HPDE6-E6E7 (cell line): ENCODE results near the gene PGGHG.
"Not testable (repeated sequence)": the region's sequence is repeated elsewhere in the genome, so short reads cannot be mapped to it uniquely, and the experiment has no call there.

Source experiments
- DNase-seq: peaks from one replicate; pipeline ENCODE4 v3.0.0; 2011; ENCODE audit warnings: missing footprints; ENCODE audit errors: extremely low spot score

PGGHG gene

DNA sequence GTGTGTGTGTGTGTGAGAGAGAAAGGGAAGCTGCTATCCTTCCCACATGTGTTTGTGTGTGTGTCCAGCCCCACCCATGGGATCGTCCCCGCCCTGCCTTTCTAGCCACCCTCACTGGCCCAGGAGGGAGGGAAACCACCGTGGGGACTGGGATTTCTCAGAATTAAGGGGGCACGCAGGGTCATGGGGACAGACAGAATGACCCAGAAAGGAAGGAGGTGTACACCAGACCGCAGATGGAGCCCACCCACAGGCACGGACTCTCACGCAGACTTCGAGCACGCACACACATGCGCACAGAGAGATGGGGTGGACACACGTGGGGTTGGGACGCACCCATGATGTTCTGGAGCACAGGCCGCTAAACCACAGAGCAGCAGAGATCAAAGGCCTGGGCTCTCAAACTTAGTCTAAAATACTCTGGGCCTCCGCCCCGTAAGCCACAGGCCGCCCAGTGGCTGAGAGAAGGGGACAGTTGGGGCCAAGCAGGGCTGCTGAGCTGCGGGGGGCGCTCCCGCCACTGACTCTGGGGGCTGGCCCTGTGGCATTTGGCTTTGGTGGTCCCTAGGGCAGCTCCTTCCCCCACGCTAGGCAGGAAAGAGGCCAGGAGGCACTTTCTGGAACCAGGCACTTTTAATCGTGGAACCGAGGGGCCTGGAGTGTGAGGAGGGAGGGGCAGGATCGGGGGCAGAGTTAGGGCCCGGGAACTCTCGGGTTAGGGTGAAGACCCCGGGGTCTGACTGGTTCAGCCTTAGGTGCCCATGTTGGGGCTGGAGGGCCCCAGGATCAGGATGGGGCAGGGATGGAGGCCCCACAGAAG is 8.9 kb downstream of the PGGHG start:
- DNase-seq = no peak

DNA sequence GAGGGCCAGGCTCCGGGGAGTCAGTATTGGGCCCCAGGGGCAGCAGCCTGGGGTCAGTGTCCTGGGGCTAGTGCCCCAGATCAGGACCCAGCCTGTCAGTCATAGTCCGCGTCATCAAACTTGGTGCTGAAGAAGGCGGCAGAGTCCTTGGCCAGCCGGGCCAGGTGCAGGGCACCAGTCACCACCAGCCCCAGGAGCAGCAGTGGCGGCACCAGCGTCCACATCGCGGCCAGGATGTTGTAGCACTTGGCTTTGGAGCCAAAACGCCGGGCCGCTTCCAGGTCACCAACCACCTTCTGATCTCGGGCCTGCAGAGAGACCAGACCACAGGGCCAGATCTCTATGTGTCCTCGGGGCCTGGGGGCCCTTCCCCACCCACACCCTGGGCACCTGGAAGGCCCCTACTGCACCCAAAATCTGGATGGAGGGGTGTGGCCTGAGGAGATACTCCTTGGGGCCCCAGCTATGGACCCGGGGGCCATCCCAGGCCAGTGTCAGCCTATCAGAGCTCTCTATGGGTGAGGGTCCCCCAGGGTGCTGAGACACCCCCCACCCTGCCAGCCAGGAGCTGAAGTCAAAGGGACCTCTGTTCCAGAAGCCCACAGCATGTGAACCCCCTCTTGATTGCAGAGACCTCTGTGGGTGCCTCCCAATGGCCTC is 9.6 kb downstream of the PGGHG start:
- no peak for DNase-seq

DNA sequence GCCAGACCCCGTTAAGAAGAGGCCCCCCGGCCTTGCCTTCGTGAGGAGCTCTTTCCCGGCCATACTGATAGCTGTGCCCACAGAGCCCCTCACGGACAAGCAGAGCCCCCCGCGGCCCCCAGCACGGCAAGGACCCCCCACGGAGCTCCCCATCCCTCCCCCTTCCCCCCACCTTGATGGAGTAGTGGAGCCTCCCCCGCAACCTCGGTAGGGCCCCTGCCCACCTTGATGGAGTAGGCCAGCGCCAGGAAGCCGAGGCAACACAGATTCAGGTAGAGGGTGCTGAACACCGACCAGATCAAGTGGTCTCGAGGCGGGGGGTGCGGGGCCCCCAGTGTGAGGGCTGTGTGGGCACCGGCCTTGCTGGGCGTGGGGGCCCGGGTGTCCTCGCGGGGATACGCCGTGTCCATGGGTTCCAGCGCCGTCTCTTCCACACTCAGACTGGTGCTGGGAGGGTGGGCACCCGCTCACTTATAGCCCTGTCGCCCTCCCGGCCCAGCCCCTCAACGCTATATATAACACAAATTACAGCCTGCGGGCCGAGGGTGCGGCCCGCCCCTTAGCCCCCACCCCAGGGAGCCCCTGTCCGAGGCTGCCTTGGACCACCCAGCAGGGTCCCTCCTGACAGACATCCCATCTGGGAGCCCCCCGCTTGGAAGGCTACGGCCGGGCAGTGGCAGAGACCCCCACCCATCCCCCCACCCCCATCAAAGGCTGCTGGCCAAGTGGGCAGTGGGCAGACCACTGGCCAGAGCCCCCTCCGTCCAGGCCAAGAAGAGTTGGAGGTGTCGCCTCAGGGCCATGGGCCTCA is 10.4 kb downstream of the PGGHG start, which contains the start of gene IFITM5:
Gene IFITM5 (minus strand): TSS at position 446 of the 811 bp plus-strand sequence. CDS start 36 bp downstream, at position 410.
- DNase-seq = no peak

DNA sequence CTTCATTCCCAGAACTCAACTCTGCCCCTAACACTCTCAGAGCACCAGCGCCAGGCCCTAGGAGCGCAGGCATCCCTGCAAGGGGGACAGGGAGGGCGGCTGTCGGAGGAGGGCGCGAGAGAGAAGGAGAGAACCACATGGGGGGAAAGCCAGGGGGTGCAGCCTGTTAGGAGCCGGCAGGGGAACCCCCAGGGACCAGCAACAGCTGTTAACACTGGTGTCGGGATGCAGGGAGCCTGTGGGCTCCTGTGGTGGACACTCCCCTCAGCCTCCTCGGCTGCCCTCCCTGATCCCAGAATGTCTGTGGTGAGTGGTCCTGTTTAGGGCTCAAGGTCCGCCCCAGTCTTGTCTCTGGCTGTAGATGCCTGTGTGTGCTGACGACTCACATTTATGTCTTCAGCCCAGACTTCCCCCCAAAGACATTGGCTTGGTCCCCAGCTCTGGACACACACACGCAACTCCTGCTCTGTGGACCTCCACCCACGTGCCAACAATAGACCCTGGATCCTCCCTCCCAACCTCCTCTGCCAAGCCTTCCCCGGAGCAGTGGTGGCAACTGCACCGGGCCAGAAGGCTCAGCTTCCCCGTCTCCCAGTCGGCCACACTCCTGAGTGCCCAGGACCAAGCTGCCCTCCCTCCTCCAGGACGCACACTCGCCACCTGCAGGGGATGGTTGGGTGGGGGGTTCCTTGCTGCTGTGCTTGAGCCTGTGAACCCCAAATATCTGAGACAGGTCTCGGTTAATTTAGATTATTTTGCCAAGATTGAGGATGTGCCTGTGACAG is 11.2 kb downstream of the PGGHG start:
- no peak for DNase-seq

DNA sequence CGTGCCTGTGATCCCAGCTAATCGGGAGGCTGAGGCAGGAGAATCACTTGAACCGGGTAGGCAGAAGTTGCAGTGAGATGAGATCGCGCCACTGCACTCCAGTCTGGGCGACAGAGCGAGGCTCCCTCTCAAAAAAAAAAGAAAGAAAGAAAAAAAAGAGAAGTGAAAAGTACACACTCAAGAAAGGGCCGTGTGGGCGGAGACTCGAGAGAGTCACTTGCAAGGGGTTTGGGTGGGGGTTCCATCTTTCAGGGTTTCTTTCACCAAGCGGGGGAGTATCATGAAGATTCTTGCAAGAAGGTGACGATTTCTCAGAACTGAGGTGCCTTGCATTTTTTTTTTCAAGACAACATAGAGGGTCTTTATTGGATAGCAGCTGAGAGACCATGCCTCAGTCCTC is 14.4 kb downstream of the PGGHG start:
- no peak for DNase-seq

DNA sequence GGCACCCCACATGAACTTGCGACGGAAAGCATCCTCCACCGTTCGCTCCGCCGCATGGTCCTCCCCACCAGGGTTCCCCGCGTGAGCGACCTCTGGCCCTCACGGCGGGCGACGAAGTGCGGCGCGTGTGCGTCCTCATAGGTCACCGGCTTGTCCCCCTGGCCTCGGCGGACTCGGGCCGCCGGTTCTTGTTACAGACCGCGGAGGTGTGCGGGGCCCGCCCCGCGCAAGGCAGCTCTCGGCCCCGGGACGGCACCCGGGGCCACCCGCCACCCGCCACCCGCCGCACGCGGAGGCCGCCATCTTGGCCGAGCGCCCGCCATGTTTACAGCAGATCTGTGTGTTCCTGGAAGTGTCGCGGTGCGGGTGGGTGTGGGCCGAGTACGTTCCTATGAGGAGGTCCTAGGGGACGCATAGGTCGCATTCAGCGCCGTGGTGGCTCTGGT is 15.2 kb downstream of the PGGHG start:
- DNase-seq = no peak

DNA sequence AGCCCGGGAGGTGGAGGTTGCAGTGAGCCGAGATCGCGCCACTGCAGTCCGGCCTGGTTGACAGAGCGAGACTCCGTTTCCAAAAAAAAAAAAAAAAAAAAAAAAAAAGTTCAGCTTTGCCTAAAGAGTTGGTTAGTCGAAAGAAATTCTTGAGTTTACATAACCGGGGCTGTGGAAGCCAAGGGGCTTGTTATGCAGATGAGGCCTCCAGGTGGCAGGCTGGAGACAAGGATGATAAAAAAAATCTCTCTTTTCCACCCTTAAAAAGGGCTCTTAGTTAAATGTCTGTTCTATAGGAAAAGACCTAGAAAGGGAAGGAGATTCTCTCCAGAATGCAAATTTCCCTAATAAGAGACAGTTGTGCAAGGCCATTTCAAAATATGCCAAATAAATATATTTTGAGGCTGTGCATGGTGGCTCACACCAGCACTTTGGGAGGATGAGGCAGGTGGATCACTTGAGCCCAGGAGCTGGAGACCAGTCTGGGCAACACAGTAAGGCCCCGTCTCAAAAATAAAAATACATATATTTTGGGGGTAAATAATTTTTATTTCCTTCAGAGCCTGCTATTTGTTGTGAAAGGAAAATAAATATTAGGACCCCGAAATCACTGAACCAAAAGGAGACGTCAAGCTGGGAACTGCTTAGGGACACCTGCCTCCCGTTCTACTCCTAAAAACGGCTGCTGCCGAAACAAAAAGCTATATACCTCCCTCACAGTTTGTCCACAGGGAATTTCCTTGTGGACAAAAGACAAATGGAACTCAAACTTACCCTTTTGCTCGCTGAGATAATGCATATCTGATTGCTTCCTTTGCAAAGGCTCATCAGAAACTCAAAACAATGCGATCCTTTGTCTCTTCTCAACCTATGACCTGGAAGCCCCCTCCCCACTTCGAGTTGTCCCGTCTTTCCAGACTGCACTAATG is 16.3 kb downstream of the PGGHG start:
- peak; percentile 56 for DNase-seq

DNA sequence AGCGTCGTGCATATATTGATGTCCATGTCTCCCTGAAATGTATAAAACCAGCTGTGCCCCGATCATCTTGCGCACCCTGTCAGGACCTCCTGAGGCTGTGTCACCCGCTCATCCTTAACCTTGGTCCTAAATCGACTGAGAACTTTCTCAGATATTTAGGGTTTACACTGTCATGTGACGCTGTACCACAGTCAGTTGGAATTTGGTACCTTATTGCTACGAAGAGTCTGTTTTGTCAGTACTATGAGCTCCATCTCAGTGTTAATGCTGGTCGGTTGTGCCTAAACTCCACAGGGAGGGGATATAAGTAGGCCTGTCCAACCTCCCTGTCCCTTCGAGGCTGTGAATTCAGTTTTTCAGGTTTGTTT is 16.9 kb downstream of the PGGHG start:
- no peak for DNase-seq

DNA sequence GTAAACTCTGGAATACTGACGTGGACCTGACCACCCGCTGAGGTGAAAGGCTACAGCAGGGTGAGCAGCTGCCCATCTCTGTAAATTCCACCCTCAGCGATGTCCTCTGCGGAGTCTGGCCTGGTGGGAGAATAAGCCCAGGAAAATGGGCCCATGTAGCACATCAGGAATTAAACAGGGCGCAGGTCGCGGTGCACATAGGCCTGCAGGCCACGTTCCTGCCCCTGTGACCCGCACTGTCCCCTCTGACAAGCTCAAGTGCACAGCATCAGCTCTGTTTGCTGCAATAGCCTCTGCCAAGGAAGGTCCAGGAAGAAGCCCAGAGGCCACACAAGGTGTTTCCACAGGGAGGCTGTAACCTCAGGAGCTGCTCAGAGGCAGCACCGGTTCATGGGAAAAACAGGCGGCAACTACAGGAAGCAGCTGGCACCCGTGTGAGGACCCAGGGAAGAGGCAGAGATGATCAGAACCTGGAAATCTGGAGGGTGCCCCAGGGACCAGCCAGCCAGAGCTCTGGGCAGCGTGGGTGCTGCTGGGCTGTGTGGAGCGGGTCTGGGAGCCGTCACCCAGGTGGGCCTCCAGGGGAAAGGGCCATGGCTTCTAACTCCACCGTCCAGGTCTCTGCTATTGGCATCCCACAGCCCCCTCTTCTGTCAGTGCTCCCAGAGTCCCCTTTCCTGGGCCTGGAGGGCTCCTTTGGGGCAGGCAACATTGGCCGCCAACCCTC is 17.9 kb downstream of the PGGHG start:
- DNase-seq = no peak

DNA sequence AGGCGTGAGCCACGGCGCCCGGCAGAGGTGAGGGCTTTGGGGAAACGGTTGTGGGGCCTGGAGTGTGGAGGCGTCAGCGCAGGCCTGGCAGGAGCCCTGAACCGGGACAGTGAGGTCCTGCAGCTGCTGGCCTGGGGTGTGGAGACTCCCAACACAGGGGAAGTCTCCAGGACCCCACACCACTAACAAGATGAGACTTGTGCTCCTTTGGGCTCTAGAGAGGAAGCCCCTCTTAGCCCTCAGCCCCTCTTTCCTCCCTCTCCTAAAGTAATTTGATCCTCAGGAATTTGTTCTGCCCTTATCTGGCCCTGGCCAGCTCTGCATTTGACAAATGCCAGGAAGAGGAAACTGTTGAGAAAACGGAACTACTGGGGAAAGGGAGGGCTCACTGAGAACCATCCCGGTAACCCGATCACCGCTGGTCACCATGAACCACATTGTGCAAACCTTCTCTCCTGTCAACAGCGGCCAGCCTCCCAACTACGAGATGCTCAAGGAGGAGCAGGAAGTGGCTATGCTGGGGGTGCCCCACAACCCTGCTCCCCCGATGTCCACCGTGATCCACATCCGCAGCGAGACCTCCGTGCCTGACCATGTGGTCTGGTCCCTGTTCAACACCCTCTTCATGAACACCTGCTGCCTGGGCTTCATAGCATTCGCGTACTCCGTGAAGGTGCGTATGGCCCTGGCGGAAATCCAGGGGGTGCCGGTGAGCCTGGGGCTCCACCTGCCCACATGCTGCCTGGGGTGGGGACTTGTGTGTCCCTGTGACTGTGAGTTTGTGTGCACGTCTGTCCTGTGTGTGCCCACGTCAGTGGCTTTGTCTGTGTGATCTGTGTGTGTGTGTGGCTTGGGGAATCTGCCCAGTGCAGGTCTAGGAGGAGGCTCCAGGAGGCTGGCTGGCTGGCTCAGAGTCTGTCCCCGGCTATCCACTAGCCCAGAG is 19.1 kb downstream of the PGGHG start, which contains the start of gene IFITM2:
Gene IFITM2 (plus strand): TSS at position 51 of the 943 bp plus-strand sequence. CDS start 377 bp downstream, at position 428.
- not testable (repeated sequence) for DNase-seq

DNA sequence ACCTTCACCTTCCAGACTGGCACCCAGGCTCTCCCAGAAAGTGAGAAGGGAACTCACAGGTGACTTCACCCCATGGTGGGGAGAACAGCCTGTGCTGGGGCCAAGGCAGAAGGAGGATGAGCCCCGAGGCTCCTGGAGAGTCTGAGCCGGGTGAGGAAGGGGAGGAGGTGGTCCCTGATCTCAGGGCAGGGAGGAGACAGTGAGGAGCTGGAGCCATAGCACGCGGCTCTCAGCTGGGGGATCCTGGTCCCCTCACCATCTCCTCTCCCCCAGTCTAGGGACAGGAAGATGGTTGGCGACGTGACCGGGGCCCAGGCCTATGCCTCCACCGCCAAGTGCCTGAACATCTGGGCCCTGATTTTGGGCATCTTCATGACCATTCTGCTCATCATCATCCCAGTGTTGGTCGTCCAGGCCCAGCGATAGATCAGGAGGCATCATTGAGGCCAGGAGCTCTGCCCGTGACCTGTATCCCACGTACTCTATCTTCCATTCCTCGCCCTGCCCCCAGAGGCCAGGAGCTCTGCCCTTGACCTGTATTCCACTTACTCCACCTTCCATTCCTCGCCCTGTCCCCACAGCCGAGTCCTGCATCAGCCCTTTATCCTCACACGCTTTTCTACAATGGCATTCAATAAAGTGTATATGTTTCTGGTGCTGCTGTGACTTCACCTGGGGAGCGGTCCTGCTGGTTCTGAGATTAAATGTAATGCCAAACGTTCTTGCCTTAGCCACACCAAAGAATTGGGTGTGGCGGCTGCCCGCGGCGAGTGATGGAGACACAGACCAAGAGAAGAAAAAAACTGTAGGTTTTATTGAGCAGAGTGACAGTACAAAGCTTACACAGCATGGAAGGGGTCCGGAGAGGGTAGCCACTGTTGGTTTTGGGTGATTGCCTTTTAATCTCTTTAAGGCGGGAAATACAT is 20.1 kb downstream of the PGGHG start:
- not testable (repeated sequence) for DNase-seq

DNA sequence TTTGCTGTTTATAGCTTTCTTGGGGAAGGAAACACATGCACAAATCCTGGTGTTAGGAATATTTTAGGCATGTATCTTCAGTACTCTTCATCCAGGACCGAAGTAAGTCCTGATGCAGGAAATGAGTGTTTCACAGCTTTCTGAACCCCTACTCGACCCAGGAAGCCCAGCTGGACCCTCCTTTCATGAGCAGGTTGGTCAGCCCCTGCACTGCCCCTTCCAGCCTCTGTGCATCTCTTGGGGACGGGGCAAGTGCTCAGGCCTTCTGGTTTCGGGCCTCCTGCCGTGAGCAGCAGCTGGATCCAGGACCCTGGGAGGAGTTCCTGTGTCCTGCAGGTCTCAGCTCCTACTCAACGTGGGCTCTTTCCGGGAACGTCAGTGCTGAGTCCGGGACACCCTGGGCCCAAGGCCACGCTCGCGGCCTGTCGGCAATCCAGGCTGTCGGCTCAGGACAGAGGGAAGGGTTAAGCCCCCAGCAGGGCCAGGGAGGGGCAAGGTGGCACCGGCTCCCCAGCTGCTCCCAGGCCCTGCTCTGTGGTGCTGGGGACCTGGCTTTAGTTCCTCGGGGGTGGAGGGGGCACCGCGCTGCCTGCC is 21.1 kb downstream of the PGGHG start:
- not testable (repeated sequence) for DNase-seq

DNA sequence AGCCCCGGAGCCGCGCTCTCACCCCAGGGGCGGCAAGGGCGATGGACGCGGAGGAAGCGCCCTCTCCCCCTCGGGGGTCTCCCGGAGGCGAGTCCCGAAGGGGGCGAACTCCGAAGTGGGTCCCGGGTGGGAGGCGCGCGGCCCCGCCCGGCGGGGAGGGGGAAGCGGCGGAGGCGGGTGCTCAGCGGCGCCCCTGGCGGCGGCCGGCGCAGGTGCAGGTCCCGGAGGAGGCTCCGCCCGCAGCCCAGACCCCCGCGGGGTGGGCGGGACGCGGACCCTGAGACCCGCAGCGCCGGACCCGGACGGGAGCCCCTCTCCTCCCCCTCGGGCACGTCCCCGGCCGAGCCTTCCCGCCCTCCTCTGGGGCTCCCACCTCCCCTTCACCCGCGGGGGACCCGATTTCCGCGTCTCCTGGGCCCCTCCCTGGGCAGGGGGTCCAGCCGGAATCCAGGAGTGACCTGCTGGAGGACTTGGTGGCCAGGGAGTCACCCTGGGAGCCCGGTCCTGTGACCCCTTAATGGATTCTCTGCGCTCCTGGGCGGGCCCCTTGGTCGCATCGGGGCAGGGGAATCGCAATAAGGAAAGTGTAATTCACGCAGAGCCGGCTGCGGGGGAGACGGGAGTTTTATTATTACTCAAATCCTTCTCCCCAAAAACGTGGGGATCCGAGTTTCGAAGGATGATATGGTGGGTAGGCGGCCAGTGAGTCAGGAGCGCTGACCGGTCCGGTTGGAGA is 22.3 kb downstream of the PGGHG start:
- DNase-seq = not testable (repeated sequence)

DNA sequence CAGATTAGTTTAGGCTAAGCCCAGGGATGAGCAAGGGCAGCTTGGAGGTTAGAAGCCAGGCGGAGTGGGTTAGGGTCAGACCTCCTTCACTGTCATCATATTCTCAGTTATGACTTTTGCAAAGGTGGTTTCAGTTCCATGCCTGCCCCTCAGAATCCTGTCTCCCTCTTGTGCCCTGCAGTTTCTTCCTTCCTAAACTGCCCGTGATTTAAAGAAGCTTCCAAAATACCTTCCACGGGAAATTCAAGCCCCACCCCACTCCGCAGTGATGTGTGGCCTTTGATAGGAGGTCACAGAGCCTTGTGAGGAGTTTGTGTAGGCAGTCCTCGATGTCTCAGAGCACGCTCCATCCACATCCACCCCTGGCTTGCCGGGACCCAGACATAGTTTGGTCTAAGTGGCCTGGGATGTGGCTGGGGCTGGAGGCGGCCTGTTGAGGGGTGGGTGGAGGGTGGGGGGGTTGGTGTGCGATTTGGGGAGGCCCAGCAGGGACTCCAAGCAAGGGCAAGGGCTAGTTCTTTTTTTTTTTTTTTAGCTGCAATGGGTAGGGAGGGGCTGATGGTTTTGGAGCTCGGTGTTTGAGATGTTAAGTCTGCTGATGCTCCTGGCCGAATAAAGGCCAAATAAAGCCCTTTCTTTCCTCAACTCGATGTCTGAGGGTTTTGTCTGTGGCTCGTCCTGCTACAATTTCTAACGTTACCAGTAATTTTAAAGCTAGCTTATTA is 23.3 kb downstream of the PGGHG start:
- DNase-seq = no peak

DNA sequence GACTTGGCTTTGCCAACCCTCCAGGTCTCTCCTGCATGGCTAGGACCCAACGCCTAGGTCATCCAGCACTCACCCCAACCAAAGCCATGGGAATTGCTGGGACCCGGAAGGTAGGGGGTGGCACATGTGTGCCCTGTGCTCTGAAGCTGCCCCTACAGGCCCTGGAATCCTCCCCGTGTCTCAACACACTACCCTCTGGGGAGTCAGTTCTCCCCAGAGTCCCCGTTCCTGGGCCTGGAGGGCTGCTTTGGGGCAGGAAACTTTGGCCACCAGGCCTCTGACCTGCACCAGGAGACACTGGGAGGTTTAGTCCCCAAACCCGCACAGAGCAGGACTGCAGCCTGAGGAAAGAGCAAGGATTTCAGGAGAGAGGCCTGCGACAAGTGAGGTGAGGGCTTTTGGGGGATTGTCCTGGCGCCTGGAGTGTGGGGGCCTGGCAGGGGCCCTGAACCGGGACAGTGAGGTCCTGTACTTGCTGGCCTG is 24.4 kb downstream of the PGGHG start:
- DNase-seq = no peak
